HG03378 (cell line): ENCODE results near the gene NQO2.
A peak's percentile ranks its signal among the peaks of the same experiment; 100 is the strongest.

Source experiments
- ATAC-seq: cut with Tn5 transposase; IDR thresholded peaks from one replicate; pipeline ENCODE4 v1.9.1; 2021; ENCODE audit warnings: mild to moderate bottlenecking, moderate library complexity; ENCODE audit not compliant: unreplicated experiment

The NQO2 gene, protein sequence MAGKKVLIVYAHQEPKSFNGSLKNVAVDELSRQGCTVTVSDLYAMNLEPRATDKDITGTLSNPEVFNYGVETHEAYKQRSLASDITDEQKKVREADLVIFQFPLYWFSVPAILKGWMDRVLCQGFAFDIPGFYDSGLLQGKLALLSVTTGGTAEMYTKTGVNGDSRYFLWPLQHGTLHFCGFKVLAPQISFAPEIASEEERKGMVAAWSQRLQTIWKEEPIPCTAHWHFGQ

GRCh38 chr6:2999618-3000557 lies at the start of gene NQO2:
TSS of gene NQO2 (plus strand) at chr6:2999894. CDS start at chr6:3006553, 6,659 bp downstream.
- ATAC-seq: peak; percentile 47

DNA sequence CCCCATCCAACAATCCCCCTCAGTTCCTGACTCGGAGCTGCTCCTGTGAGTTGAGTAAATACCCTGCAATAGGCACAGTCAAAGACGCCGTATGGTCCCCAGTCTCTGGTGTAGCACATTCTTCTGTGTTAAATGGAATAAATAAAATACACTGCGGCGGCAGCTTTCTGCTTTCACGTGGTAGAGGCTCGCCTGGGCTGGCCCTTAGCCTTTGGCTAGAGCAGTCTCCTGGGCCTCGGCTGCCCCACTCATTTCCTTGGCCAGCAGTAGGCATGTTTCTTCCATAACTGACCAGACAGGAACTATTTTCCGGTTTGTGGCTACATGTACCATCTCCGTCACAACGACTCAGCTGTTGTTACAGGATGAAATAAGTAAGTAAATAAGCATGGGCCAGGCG lies 49.0 kb upstream of the NQO2 start:
- no peak for ATAC-seq

- no peak for ATAC-seq
These were observed 48.0 kb upstream of the NQO2 start for GRCh38 chr6:2951728-2952127.

DNA sequence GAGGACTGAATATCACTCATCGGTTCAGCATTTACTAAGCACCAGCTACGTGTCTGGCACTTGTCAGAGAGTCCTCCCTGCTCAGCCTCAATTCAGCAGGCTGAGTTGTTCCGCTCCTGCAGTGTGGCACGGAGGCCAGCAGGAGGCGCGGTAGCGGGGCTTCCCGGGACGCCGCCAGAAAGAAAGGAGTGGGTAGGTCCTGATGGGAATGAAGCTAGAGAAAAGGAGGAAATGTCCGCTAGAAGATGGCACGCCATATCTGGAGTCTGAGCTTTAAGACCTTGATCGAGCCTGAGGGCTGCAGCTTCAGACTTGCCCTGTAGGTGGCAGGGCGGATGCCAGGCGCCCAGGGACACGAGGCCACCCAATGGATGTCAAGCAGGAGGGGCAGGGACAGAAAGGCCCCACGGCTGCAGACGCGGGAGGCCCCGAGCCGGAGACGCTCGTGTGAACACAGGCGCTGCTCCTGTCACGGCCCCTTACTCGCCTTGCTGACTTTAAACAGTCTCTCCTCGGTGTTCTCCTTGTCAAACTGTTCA lies 47.1 kb upstream of the NQO2 start:
- ATAC-seq: peak; percentile 55

DNA sequence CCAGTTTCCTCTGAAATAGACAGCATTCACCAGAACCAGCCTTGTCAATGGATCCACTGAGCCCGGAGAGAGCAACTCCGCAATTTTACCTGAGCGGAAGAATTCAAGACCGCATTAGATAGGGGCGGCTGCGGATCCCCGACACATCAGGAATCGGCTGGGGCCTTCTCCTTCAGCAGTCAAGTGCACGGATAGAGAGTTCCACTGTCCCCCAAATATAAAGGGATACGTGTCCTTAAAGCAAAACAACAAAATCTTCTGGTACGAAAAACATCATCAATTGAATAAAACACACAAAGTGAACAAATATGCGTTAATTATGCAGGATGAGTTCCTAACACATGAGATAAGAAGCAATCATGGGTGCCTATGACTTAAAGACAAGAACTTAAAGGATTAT lies 46.6 kb upstream of the NQO2 start:
- no peak for ATAC-seq

GRCh38 chr6:2956930-2957685 lies 42.6 kb upstream of the NQO2 start:
- ATAC-seq: no peak

- no peak for ATAC-seq
These were observed 41.9 kb upstream of the NQO2 start for GRCh38 chr6:2957696-2958330.

DNA sequence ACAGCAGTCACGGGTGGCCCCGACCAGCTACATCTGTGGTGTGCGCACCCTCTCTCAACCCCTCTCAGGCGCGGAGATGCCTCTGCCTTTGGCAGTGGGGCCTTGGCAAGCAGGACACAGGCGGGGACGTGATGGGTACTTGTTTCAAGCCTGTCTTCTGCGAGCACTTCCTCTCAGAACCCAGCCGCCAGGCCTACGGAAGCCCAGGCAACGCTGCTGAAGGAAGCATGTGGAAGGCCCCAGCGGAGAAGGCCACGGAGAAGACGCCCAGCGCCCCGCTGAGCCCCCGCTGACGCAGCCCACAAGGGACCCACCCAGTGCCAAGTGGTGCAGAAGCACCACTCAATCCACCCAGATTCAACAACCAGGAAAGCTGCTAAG lies 41.4 kb upstream of the NQO2 start:
- no peak for ATAC-seq

DNA sequence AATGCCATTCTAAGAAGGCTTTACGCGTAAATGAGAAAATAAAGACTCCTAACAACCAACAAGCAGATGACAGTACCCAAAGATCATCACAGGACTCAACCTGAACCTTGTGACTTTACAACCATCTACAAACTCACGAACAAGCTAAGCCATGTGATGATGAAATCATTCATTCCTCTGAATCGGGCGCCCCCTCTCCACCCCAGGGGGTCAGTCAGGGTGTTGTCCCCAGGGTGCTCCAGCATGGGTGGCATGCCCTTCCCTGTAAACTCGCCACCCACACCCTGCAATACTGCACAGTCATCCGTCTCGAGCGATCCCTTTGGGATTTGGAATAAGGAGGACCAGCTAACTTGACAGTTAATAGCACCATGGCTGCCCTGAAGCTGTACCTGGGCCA lies 40.9 kb upstream of the NQO2 start:
- no peak for ATAC-seq

DNA sequence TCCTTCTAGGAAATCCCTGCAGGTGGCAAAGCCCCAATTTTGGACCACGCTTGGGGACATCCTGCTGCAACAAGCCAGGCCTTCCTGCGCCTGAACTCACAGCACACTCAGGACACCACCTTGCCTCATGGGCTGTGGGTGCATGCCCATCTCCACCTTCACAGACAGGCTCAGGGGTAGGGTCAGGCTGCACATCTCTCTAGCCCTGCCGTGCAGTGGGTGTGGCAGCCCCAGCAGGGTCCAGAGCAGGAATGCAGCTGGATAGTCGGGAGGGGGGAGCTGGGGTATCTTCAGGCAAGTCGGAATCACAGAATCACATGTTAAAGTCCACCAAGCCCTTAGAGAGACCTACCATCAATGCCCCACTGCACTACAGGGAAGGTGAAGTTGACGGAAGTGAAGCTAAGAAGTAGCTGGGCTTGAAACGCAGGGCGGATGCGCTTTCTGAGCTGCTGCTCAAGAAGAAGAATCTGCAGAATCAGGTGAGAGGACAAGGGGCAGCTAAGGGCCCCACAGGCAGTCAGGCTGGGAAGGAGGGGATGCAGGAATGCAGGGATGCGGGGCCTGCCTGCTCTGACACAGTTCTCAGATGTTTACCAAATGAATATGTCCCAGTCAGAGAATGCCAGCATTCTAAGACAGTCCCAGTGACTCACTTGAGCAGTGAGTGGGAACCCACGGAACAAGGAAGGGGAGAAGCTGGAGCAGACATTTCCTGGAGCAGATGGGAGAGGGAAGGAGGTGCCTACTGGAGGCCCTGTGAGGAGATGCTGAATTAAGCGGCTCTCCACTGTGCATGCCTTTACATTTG lies 39.6 kb upstream of the NQO2 start:
- no peak for ATAC-seq

DNA sequence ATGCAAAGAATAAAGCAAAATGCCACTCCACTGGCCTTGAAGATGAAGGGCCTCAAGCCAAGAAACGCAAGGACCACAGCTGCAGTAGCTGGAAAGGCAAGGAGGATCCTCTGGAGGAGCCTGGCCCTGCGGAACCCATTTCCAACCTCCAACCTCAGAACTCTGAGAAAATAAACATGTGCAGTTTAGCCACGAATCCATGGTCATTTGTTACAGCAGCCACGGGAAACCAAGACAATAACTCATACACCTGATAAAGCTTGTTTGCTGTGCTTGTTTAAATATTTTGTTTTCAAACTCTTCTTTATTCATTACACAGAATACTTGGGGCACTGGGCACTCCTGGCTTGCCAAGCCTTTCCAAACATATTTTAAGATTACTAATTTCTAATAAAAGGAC lies 38.8 kb upstream of the NQO2 start:
- ATAC-seq: no peak

GRCh38 chr6:2961506-2961905 lies 38.2 kb upstream of the NQO2 start:
- ATAC-seq: no peak

- ATAC-seq: no peak
These were observed 37.7 kb upstream of the NQO2 start for GRCh38 chr6:2962004-2962403.

GRCh38 chr6:2962636-2963035 lies 37.1 kb upstream of the NQO2 start:
- ATAC-seq: no peak

DNA sequence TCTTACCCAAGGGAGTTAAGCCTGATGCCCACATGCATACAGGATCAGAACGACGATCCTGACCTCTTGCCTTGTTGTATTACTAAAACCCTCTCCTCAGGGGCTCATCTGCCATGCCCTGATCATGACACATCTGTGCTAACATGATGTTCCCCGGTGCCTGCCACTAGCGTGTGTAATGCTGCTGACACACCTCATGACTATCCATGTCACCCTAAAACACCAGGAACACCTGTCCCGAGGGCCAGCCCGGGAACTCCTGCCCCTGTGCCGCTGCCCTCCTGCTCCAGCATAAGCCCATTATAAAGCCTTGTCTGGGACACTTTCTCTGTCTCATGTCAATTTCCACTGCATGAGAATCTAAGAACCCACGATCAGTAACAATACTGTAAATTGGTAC lies 35.9 kb upstream of the NQO2 start:
- no peak for ATAC-seq

DNA sequence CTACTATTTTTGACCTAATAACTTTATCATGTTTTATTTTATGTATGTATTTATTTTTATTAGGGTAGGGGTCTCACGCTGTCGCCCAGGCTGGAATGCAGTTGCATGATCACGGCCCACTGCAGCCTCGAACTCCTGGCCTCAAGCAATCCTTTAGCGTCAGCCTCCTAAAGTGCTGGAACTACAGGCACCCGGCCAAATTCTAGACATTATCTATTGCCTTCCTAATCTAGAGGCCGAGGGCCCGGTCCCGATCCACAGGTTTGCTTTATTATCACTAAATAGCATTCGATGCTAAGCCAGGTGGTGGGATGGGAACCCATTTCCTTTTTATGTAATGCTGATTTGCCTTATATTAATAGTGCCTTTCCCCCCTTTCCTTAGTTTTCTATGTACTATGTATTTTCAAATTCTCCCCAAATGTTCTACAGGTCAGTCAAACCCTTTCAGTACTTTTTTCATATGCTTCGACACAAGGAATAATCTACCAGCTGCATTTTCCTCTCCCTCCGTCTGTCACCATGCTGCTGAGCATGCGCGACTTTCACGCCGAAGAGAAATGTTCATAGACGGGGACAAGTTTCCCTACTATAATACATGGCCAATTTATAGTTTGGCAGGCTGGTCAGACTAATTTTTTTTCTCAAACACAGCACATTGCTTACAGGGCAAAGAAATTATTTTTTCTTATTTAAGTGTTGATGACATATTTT lies 34.7 kb upstream of the NQO2 start:
- ATAC-seq: no peak

- ATAC-seq: no peak
These were observed 33.3 kb upstream of the NQO2 start for GRCh38 chr6:2966347-2966746.

- no peak for ATAC-seq
These were observed 31.8 kb upstream of the NQO2 start for GRCh38 chr6:2967936-2968335.

- ATAC-seq: no peak
These were observed 31.0 kb upstream of the NQO2 start for GRCh38 chr6:2968600-2969135.
